ENCODE data around the gene IQCH. TPM values are rescaled to one million over a fixed set of nuclear protein-coding genes. Genes with fewer than 3 reads are reported as not detected.

Gene IQCH
- total RNA-seq, 2 donors from 2014 or later: 1.6 to 6.7 TPM

DNA sequence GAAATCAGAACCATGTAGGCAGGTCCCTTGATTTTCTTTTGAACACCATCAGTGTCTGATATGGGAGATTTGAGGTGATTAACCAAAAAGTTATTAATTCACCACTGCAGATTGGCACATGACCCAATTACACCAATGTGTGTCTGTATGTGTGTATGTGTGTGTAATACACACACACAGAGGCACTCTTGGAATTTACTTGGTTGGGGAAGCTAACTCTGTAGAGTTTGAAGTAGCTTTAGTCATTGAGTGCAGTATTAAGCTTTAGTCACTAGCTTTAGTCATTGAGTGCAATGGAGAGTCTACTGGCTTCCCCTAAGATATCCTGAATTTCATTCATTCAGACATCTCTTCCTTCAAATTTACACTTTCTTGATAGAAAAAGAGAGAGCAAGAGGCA lies 156.9 kb downstream of the IQCH start:
- H3K36me3 ChIP-seq (replicated peaks in 1 of 2; ENCODE audit: insufficient read depth in 1 of 2, low read depth in 2 of 2): no peaks in the 10 kb centered on the region
- intact Hi-C loops (cut with DNase I): no loop called here

DNA sequence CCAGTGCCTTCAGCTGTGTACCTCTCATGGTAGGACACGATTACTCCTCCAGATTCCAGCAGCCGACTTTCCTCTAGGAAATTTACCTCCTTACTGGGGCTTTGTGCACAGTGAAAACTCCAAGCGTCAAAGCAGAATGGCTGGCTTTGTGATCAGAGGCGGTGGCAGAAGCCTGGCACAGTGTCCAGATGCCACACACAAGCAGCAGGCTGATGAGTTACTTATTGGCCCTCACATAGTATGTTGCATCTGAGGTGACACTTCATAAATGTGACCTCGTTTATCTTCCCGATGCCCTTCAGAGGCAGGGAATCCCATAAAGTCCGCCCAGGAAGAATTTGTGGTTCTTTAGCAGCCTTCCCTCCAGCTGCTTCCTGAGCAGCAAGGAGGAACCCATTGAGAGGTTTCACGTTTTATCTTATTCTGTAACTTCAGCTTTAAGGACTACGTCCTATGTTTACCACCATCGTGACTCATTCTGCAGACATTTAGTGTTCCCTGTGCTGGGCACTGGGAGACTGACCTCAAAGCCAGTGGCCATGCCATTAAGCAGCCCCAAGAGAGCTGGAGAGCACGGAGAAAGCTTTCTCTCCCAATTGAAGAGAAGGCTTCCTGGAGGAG lies 159.3 kb downstream of the IQCH start:
- no peaks in the 10 kb centered on the region for H3K27me3 ChIP-seq
- DNase-seq (peak in 1 of 4 donors; percentile 15), ATAC-seq (no peak)
- 70 to 80% methylated on average over 11 of the region's 11 CpGs for WGBS, 2 donors
- H3K4me1 ChIP-seq: no peaks in the 10 kb centered on the region
- TF ChIP-seq, protein P1, sequence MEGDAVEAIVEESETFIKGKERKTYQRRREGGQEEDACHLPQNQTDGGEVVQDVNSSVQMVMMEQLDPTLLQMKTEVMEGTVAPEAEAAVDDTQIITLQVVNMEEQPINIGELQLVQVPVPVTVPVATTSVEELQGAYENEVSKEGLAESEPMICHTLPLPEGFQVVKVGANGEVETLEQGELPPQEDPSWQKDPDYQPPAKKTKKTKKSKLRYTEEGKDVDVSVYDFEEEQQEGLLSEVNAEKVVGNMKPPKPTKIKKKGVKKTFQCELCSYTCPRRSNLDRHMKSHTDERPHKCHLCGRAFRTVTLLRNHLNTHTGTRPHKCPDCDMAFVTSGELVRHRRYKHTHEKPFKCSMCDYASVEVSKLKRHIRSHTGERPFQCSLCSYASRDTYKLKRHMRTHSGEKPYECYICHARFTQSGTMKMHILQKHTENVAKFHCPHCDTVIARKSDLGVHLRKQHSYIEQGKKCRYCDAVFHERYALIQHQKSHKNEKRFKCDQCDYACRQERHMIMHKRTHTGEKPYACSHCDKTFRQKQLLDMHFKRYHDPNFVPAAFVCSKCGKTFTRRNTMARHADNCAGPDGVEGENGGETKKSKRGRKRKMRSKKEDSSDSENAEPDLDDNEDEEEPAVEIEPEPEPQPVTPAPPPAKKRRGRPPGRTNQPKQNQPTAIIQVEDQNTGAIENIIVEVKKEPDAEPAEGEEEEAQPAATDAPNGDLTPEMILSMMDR (IDR thresholded peaks at IDR 0.05): no peak
- TF ChIP-seq POLR2A (IDR thresholded peaks at IDR 0.05): no peak
- no peak overlapping the region for H3K27ac ChIP-seq
- no peaks in the 10 kb centered on the region for H3K9me3 ChIP-seq
- H3K4me3 ChIP-seq: no peak overlapping the region
- no peaks in the 10 kb centered on the region for H3K36me3 ChIP-seq (replicated peaks in 1 of 2; ENCODE audit: insufficient read depth in 1 of 2, low read depth in 2 of 2)
- intact Hi-C loops (cut with DNase I): no loop called here

More for the DNA sequence above, 156.9 kb downstream of the IQCH start:
- Histone ChIP-seq H3K27ac (no peak overlapping the region), H3K9me3 (no peaks in the 10 kb centered on the region), H3K4me1 (peaks cover 7% of the 10 kb centered on the region), H3K27me3 (no peaks in the 10 kb centered on the region), H3K4me3 (no peak overlapping the region)
- no peak for TF ChIP-seq POLR2A (IDR thresholded peaks at IDR 0.05)
- TF ChIP-seq, protein P1 (IDR thresholded peaks at IDR 0.05): no peak
- no peak for ATAC-seq
- DNase-seq: no peak

DNA sequence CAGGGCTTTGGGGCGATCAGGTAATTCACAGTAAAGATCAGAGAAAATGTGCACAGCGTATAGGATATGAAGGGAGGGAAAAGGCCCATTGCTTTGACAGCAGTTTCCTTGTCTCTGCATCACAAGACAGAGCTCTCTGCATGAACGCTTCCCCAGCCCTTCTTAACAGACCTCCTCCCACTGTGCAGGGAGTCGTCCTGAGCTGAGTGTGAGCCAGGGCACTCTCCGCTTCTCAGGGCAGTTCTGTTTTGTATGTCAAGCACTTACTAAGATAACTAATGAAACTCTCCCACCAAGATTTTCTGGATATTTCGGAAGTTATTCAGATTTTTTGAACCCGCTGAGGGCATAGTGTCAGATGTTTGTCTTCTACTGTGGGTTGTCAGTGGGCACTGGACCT lies 160.6 kb downstream of the IQCH start:
- Histone ChIP-seq H3K27ac (no peak overlapping the region), H3K4me1 (no peaks in the 10 kb centered on the region), H3K9me3 (no peaks in the 10 kb centered on the region), H3K36me3 (replicated peaks in 1 of 2; ENCODE audit: insufficient read depth in 1 of 2, low read depth in 2 of 2) (no peaks in the 10 kb centered on the region), H3K27me3 (no peaks in the 10 kb centered on the region), H3K4me3 (no peak overlapping the region)
- ATAC-seq (no peak), DNase-seq (no peak)
- WGBS, 2 donors: 92 to 94% methylated on average over 7 of the region's 7 CpGs
- TF ChIP-seq POLR2A (IDR thresholded peaks at IDR 0.05): no peak
- TF ChIP-seq, protein P1 (IDR thresholded peaks at IDR 0.05): no peak
- intact Hi-C loops (cut with DNase I): no loop called here

DNA sequence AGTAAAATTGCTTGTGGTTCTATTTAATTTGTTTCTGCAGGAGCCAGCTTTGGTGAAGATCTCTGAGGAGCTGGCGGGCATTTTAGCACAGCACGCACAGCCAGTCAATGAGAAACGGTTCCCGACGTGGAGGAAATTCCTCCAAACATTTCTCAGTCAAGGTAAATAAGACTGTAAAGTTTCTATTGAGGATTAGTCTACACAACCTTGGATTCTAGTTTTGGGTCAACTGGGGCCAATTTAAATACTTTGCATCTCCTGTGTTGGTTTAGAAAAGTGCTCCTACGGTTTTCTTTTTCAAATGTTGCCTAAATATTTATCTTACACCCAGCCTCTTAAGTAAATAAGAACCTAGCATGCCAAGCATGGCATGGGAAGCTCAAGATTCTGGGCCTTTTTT lies 162.3 kb downstream of the IQCH start:
- H3K4me3 ChIP-seq: no peak overlapping the region
- H3K27me3 ChIP-seq: no peaks in the 10 kb centered on the region
- intact Hi-C loops (cut with DNase I): no loop called here
- H3K36me3 ChIP-seq (replicated peaks in 1 of 2; ENCODE audit: insufficient read depth in 1 of 2, low read depth in 2 of 2): no peaks in the 10 kb centered on the region
- 58 to 65% methylated on average over 6 of the region's 6 CpGs for WGBS, 2 donors
- no peaks in the 10 kb centered on the region for H3K9me3 ChIP-seq
- H3K4me1 ChIP-seq: no peaks in the 10 kb centered on the region
- DNase-seq: no peak
- H3K27ac ChIP-seq: no peak overlapping the region
- TF ChIP-seq, protein P1 (IDR thresholded peaks at IDR 0.05): no peak
- no peak for TF ChIP-seq POLR2A (IDR thresholded peaks at IDR 0.05)
- ATAC-seq: no peak

DNA sequence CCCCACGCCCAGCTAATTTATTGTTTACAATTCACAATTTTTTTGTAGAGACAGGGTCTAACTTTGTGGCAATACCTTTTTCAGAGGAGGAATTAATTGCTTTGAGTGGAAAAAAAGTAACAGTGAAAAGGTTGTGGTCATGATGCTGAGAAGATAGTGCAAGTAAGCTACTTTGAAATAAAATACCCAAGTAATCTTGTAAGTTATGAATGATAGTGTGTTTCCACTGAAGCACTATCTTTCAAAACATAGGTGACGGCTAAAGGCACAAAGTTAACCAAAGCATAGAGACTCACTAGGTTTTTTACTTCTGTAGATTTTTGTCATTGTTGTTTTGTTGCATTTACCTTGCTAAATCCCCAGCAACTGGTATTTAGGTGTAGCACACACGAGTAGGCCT lies 165.1 kb downstream of the IQCH start:
- ATAC-seq (no peak), DNase-seq (no peak)
- 82 to 85% methylated on average over 3 of the region's 3 CpGs for WGBS, 2 donors
- no peak overlapping the region for H3K4me3 ChIP-seq
- H3K27ac ChIP-seq: no peak overlapping the region
- H3K36me3 ChIP-seq (replicated peaks in 1 of 2; ENCODE audit: insufficient read depth in 1 of 2, low read depth in 2 of 2): no peaks in the 10 kb centered on the region
- H3K27me3 ChIP-seq: no peaks in the 10 kb centered on the region
- TF ChIP-seq, protein P1 (IDR thresholded peaks at IDR 0.05): no peak
- no peak for TF ChIP-seq POLR2A (IDR thresholded peaks at IDR 0.05)
- H3K4me1 ChIP-seq: no peaks in the 10 kb centered on the region
- H3K9me3 ChIP-seq: no peaks in the 10 kb centered on the region
- intact Hi-C loops (cut with DNase I): no loop called here

Measured in body of pancreas (tissue), 4 donors.